Activated CD4-positive, alpha-beta T cell treated with anti-CD3 and anti-CD28 coated beads, Interleukin-10, Interleukin-2, amounts not matched to agents 100 ng/mL and 50 ng/mL, durations not matched to agents 16 hours and 8 hours (primary cell): ENCODE measurements around the gene TNFAIP2.

ENCODE experiments used
- DNase-seq: peaks from one replicate; pipeline ENCODE4 v3.0.0-alpha.2; 2020

The TNFAIP2 gene

GRCh38 chr14:103122947-103123633 lies at the start of gene TNFAIP2:
TSS of gene TNFAIP2 (plus strand) at chr14:103123461. CDS start at chr14:103126458, 2,997 bp downstream.
- DNase-seq = no peak

GRCh38 chr14:103073876-103074728 lies 49.2 kb upstream of the TNFAIP2 start:
- DNase-seq = no peak

GRCh38 chr14:103074729-103075367 lies 48.4 kb upstream of the TNFAIP2 start:
- DNase-seq = no peak

- peak; percentile 82 for DNase-seq
These were observed 44.9 kb upstream of the TNFAIP2 start for GRCh38 chr14:103078420-103078749.

- DNase-seq = no peak
These were observed 44.2 kb upstream of the TNFAIP2 start for GRCh38 chr14:103078860-103079587.

GRCh38 chr14:103081951-103082350 lies 41.3 kb upstream of the TNFAIP2 start:
- DNase-seq = no peak

- DNase-seq = no peak
These were observed 39.0 kb upstream of the TNFAIP2 start, which contains the start of gene LBHD2 for GRCh38 chr14:103084021-103084919. TSS of gene LBHD2 (plus strand) at chr14:103084210. CDS start at chr14:103086013, 1,803 bp downstream.

GRCh38 chr14:103085106-103086091 lies 37.9 kb upstream of the TNFAIP2 start:
- DNase-seq = no peak

GRCh38 chr14:103086771-103087342 lies 36.4 kb upstream of the TNFAIP2 start:
- DNase-seq = no peak

GRCh38 chr14:103087343-103087835 lies 35.9 kb upstream of the TNFAIP2 start:
- DNase-seq = no peak

- no peak for DNase-seq
These were observed 34.3 kb upstream of the TNFAIP2 start for GRCh38 chr14:103088921-103089320.

- DNase-seq = no peak
These were observed 33.6 kb upstream of the TNFAIP2 start for GRCh38 chr14:103089386-103090335.

- DNase-seq = no peak
These were observed 32.7 kb upstream of the TNFAIP2 start for GRCh38 chr14:103090481-103091020.

- DNase-seq = peak; percentile 76
These were observed 32.0 kb upstream of the TNFAIP2 start for GRCh38 chr14:103091041-103091882.

GRCh38 chr14:103091883-103092222 lies 31.4 kb upstream of the TNFAIP2 start:
- DNase-seq = no peak

GRCh38 chr14:103093856-103094405 lies 29.3 kb upstream of the TNFAIP2 start:
- no peak for DNase-seq
